ENCODE measurements around the gene PKIG. TPM values are rescaled to one million over a fixed set of nuclear protein-coding genes. Genes with fewer than 3 reads are reported as not detected.

The PKIG gene
- total RNA-seq, 4 donors from 2014 or later, result 72.9 to 153 (median 100) TPM

GRCh38 chr20:44664131-44664530, 81.8 kb downstream of the PKIG start:
- in situ Hi-C loops (cut with MboI; ENCODE audit: low sequenced_read_pairs in 4 of 4) (no loop called here), intact Hi-C loops (cut with DNase I; ENCODE audit: low total_unique reads) (no loop called here)
- DNase-seq, result no peak
- Histone ChIP-seq H3K4me1 (no peaks in the 10 kb centered on the region), H3K27me3 (peaks cover 0 to 5% (median 4%) of the 10 kb centered on the region in 3 donors), H3K27ac (no peak overlapping the region), H3K36me3 (no peaks in the 10 kb centered on the region), H3K4me3 (no peak overlapping the region), H3K9me3 (no peaks in the 10 kb centered on the region)
- TF ChIP-seq CTCF (IDR thresholded peaks at IDR 0.05 in 4 of 5, conservative IDR thresholded peaks at IDR 0.05 in 1 of 5) (no peak), POLR2A (IDR thresholded peaks at IDR 0.05) (no peak)
- no peak for ATAC-seq

GRCh38 chr20:44666066-44666465, 83.7 kb downstream of the PKIG start:
- Histone ChIP-seq H3K27ac (no peak overlapping the region), H3K27me3 (peaks cover 0 to 5% (median 4%) of the 10 kb centered on the region in 3 donors), H3K4me3 (no peak overlapping the region), H3K9me3 (no peaks in the 10 kb centered on the region), H3K4me1 (no peaks in the 10 kb centered on the region), H3K36me3 (no peaks in the 10 kb centered on the region)
- ATAC-seq, result no peak
- no peak for DNase-seq
- TF ChIP-seq POLR2A (IDR thresholded peaks at IDR 0.05), result no peak
- no peak for TF ChIP-seq CTCF (IDR thresholded peaks at IDR 0.05 in 4 of 5, conservative IDR thresholded peaks at IDR 0.05 in 1 of 5)
- intact Hi-C loops (cut with DNase I; ENCODE audit: low total_unique reads) (no loop called here), in situ Hi-C loops (cut with MboI; ENCODE audit: low sequenced_read_pairs in 4 of 4) (no loop called here)

Other genes with a start within 250 kb of the PKIG start
- not detected for gene R3HDML, start 245.5 kb upstream of the PKIG start, total RNA-seq
- under 1 TPM in 3 of 4 donors, not detected in 1; 0.29 to 0.83 (median 0.51) TPM for gene HNF4A, start 226.9 kb upstream of the PKIG start, total RNA-seq
- gene TTPAL, start 106.7 kb upstream of the PKIG start, total RNA-seq, result 1 to 10 TPM; 3.5 to 5.0 (median 4.7) TPM
- gene SERINC3, start 60.5 kb upstream of the PKIG start, total RNA-seq, result 100 to 1,000 TPM in 3 of 4 donors, 10 to 100 TPM in 1; 93.3 to 174 (median 139) TPM
- 1 to 10 TPM; 2.2 to 5.1 (median 3.0) TPM for gene ADA, start 69.1 kb downstream of the PKIG start, total RNA-seq
- 10 to 100 TPM; 16.4 to 65.3 (median 45.7) TPM for gene CCN5, start 132.8 kb downstream of the PKIG start, total RNA-seq
- under 1 TPM in 1 of 4 donors, not detected in 3; 0.20 TPM for gene KCNK15, start 163.3 kb downstream of the PKIG start, total RNA-seq
- under 1 TPM in 2 of 4 donors, not detected in 2; 0.13 to 0.41 TPM for gene RIMS4, start 228.0 kb downstream of the PKIG start, total RNA-seq

Data from gastrocnemius medialis (tissue), 4 donors.